Tibial nerve (tissue), 4 donors: ENCODE measurements around the gene PHYHIPL.

ENCODE experiments used
- CTCF ChIP-seq, 5 experiments: fragments of 200-600 bp in 3 of 5; fragments of 450-650 bp in 2 of 5; sonication (generic) in 3 of 5; IDR thresholded peaks; one replicate each; pipeline ENCODE4 v1.5.1; 2016 to 2019; ENCODE audit warnings: antibody characterized with exemption in 5 of 5, mild to moderate bottlenecking in 3 of 5, moderate library complexity in 2 of 5
- EP300 ChIP-seq, 2 donors: sonication (generic); formaldehyde crosslinking; IDR thresholded peaks; one replicate each; pipeline ENCODE4 v1.6.1; 2017; ENCODE audit warnings: antibody characterized with exemption in 2 of 2, mild to moderate bottlenecking in 1 of 2

GRCh38 chr10:59242057-59242456 lies 65.6 kb downstream of the PHYHIPL start:
- TF ChIP-seq EP300 (IDR thresholded peaks at IDR 0.05) (no peak), CTCF (IDR thresholded peaks at IDR 0.05) (no peak)
